Ishikawa (cell line): ENCODE measurements around the gene CLECL1.

Source experiments
- CEBPB ChIP-seq: IDR thresholded peaks from 2 replicates; pipeline ENCODE4 v1.6.1; 2012
- CREB1 ChIP-seq: IDR thresholded peaks from 2 replicates; pipeline ENCODE4 v1.6.1; 2012; ENCODE audit warnings: low read depth
- EGR1 ChIP-seq: IDR thresholded peaks from 2 replicates; pipeline ENCODE4 v1.6.1; 2012
- EP300 ChIP-seq: IDR thresholded peaks from 2 replicates; pipeline ENCODE4 v1.6.1; 2012; ENCODE audit warnings: borderline replicate concordance
- FOXM1 ChIP-seq: IDR thresholded peaks from 2 replicates; pipeline ENCODE4 v1.6.1; 2012; ENCODE audit warnings: low read depth, borderline replicate concordance
- MAX ChIP-seq: IDR thresholded peaks from 2 replicates; pipeline ENCODE4 v1.6.1; 2012
- NFIC ChIP-seq: IDR thresholded peaks from 2 replicates; pipeline ENCODE4 v1.6.1; 2012
- RAD21 ChIP-seq: IDR thresholded peaks from 2 replicates; pipeline ENCODE4 v1.6.1; 2012; ENCODE audit warnings: low read depth
- REST ChIP-seq: IDR thresholded peaks from 2 replicates; pipeline ENCODE4 v1.6.1; 2012; ENCODE audit warnings: low read depth, mild to moderate bottlenecking
- TAF1 ChIP-seq: IDR thresholded peaks from 2 replicates; pipeline ENCODE4 v1.6.1; 2012; ENCODE audit warnings: low read depth, mild to moderate bottlenecking
- TCF12 ChIP-seq: IDR thresholded peaks from 2 replicates; pipeline ENCODE4 v1.6.1; 2012; ENCODE audit warnings: low read depth
- USF1 ChIP-seq: IDR thresholded peaks from 2 replicates; pipeline ENCODE4 v1.6.1; 2012
- YY1 ChIP-seq: IDR thresholded peaks from 2 replicates; pipeline ENCODE4 v1.6.1; 2012; ENCODE audit warnings: low read depth
- ZBTB7A ChIP-seq: IDR thresholded peaks from 2 replicates; pipeline ENCODE4 v1.6.1; 2012; ENCODE audit warnings: low read depth

- TF ChIP-seq USF1 (no peak), CEBPB (no peak), TAF1 (no peak), EP300 (no peak), MAX (no peak), TCF12 (no peak), YY1 (no peak), EGR1 (no peak), REST (no peak), RAD21 (no peak), FOXM1 (no peak), CREB1 (no peak), NFIC (no peak), ZBTB7A (no peak)
These were observed 23.8 kb upstream of the CLECL1 start for GRCh38 chr12:9756706-9757105.
